Astrocyte of the cerebellum (primary cell): ENCODE measurements around the gene COX7A2.

Experiments used
- DNase-seq: peaks from one replicate; pipeline ENCODE4 v3.0.0-alpha.2; 2011; ENCODE audit warnings: low read depth
- H3K4me3 ChIP-seq: 2 replicates; pipeline ENCODE4 v1.5.1; 2011; ENCODE audit warnings: mild to moderate bottlenecking, low read depth, low read length, moderate library complexity
- in situ Hi-C: cut with HindIII; loops from 2 replicates; pipeline ENCODE4 v1.10.0; 2017; ENCODE audit warnings: low sequenced_read_pairs
- TF ChIP-seq, protein P1 (sequence below): IDR thresholded peaks from 2 replicates; pipeline ENCODE4 v1.5.1; 2012; ENCODE audit warnings: low read length, low read depth, moderate library complexity, mild to moderate bottlenecking; ENCODE audit errors: missing control alignments

COX7A2 gene

DNA sequence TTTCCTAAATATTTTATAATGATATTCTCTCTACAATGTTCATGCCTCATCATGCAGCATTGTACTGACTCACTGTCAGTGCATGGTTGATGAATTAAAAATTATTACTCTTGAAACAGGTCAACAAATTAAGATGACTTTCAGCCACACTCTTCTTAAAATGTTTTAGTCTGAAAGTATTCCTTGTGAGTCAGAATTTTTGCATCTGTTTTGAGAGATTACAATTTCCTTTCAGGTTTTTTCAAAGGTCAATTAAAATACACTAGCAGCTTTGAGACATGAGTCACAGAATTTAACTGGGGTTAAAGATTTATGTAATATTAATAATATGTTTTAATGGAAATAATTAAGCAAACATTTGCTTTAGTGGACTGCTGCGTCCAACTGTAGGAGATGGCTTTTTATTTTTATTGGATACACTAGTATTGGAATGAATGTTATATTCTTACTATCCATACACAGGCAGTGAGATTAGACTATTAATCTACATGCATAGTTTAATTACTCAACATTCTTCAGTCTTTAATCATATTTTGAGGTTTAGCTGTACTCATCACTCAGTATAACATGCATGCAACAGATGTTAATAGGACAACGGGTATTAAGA is 47.4 kb downstream of the COX7A2 start:
- no peak for DNase-seq
- in situ Hi-C loops: no loop called here
- TF ChIP-seq, protein P1, sequence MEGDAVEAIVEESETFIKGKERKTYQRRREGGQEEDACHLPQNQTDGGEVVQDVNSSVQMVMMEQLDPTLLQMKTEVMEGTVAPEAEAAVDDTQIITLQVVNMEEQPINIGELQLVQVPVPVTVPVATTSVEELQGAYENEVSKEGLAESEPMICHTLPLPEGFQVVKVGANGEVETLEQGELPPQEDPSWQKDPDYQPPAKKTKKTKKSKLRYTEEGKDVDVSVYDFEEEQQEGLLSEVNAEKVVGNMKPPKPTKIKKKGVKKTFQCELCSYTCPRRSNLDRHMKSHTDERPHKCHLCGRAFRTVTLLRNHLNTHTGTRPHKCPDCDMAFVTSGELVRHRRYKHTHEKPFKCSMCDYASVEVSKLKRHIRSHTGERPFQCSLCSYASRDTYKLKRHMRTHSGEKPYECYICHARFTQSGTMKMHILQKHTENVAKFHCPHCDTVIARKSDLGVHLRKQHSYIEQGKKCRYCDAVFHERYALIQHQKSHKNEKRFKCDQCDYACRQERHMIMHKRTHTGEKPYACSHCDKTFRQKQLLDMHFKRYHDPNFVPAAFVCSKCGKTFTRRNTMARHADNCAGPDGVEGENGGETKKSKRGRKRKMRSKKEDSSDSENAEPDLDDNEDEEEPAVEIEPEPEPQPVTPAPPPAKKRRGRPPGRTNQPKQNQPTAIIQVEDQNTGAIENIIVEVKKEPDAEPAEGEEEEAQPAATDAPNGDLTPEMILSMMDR: no peak
- H3K4me3 ChIP-seq: no peak overlapping the region

DNA sequence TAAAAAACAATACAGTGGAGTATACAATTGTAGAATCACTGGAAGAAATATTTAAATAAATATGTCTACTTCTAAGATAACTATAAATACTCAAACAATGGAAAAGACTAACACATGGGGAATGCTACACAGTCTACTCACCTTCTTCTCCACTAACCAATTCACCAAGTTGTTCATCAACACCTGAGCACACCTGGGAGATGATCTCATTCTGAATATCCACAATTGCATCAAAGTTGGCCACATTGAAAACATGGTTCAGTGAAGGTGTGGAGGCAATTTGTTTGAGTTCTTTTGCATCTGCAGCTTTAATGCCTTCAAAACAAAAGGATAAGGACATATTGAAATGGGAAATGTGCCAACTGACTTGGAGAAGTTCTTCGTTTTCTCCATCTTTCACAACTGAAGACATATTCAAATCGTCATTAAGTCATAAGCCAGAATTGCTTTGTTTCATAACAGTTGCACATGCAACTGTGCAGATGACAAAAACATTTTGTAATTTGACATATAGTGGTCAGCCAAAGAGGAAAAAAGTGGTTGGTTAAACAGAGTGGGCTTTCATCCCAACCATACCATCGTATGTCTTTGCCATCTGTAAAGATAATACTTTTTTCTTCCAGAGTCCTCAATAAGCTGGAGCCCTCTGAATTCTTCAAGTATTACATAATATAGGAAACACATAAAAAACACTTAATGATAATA is 55.2 kb downstream of the COX7A2 start:
- in situ Hi-C loops: no loop called here
- no peak overlapping the region for H3K4me3 ChIP-seq
- TF ChIP-seq, protein P1: no peak
- no peak for DNase-seq
